HepG2 (cell line): ENCODE results near the gene PDCD10. TPM values are rescaled to one million over a fixed set of nuclear protein-coding genes. Genes with fewer than 3 reads are reported as not detected.

Source experiments
- ATAC-seq: fragments of 200-7000 bp; cut with Tn5 transposase; 3 replicates; pipeline ENCODE4 v1.9.1; 2020; ENCODE audit warnings: mild to moderate bottlenecking, moderate library complexity
- BruUV-seq: library from RNA; stranded (reverse); fragments of 400-500 nt; replicated peaks from 2 replicates; lab custom pipeline; 2021; lab: Mats Ljungman, UMichigan
- CTCF ChIA-PET: fragments of 300-600 bp; formaldehyde crosslinking; extraction: SDS; loops from one replicate; lab custom pipeline; 2021; ENCODE audit warnings: low total read pairs, inconsistent platforms, low intra/inter-chr PET ratio; lab: Yijun Ruan, JAX
- POLR2A ChIA-PET: fragments of 350-600 bp; sonication (Branson Sonifier 250); formaldehyde crosslinking; loops from one replicate; lab custom pipeline; 2020; ENCODE audit warnings: antibody characterized with exemption, inconsistent platforms; lab: Yijun Ruan, JAX
- DNase-seq: peaks from one replicate; pipeline ENCODE4 v3.0.0-alpha.2; 2015; ENCODE audit warnings: low spot score
- FAIRE-seq: peaks from 3 replicates; lab custom pipeline; 2011; peaks lifted over from hg19 to GRCh38; lab: Jason Lieb, UNC
- H2AFZ ChIP-seq: one replicate; pipeline ENCODE4 v1.6.1; 2011; ENCODE audit warnings: low read length, inconsistent platforms
- H3K27ac ChIP-seq: fragments of 300-600 bp; 3 replicates; pipeline ENCODE4 v1.8.0; 2011; ENCODE audit warnings: mixed run types, mild to moderate bottlenecking, mixed read lengths, low read length, inconsistent platforms; ENCODE audit not compliant: insufficient read depth; ENCODE audit errors: extremely low read length
- H3K27me3 ChIP-seq, 2 experiments: fragments of 200-600 bp in 1 of 2; 2 replicates in 1 of 2; 3 replicates in 1 of 2; pipeline versions ENCODE4 v1.6.0 to v1.8.0; 2011; ENCODE audit warnings: low read length in 2 of 2, mild to moderate bottlenecking in 2 of 2, moderate library complexity in 2 of 2, inconsistent platforms in 1 of 2; ENCODE audit not compliant: insufficient read depth in 2 of 2, control insufficient read depth in 1 of 2
- H3K36me3 ChIP-seq, 2 experiments: fragments of 200-600 bp in 1 of 2; replicated peaks in 1 of 2; 2 replicates in 1 of 2; 3 replicates in 1 of 2; pipeline versions ENCODE4 v1.5.1 to v1.8.0; 2011; ENCODE audit warnings: low read length in 2 of 2, inconsistent platforms in 1 of 2; ENCODE audit not compliant: insufficient read depth in 2 of 2, control insufficient read depth in 1 of 2
- H3K4me1 ChIP-seq: 2 replicates; pipeline ENCODE4 v1.5.1; 2012; ENCODE audit warnings: low read length, inconsistent platforms; ENCODE audit not compliant: insufficient read depth
- H3K4me2 ChIP-seq: 2 replicates; pipeline ENCODE4 v1.6.0; 2011; ENCODE audit warnings: low read depth, low read length, inconsistent platforms
- H3K4me3 ChIP-seq, 3 experiments: fragments of 200-600 bp in 1 of 3; sonication (generic), shearing (Covaris generic) in 1 of 3; replicated peaks in 1 of 3; 2 replicates each; pipeline ENCODE4 v1.5.1; 2011 to 2016; ENCODE audit warnings: low read length in 3 of 3, inconsistent platforms in 2 of 3, low read depth in 2 of 3, mild to moderate bottlenecking in 2 of 3, control low read depth in 1 of 3, mixed read lengths in 1 of 3; ENCODE audit not compliant: insufficient read depth in 1 of 3
- H3K79me2 ChIP-seq: one replicate; pipeline ENCODE4 v1.6.1; 2011; ENCODE audit warnings: low read length, inconsistent platforms; ENCODE audit not compliant: insufficient read depth
- H3K9ac ChIP-seq: 2 replicates; pipeline ENCODE4 v1.6.0; 2011; ENCODE audit warnings: mild to moderate bottlenecking, low read depth, low read length, inconsistent platforms; ENCODE audit not compliant: insufficient read depth
- H3K9me3 ChIP-seq: 2 replicates; pipeline ENCODE4 v1.5.1; 2012; ENCODE audit warnings: mild to moderate bottlenecking, low read length
- H4K20me1 ChIP-seq: 2 replicates; pipeline ENCODE4 v1.6.0; 2011; ENCODE audit warnings: inconsistent platforms, mild to moderate bottlenecking, low read length, moderate library complexity; ENCODE audit not compliant: insufficient read depth
- CAMTA2 ChIP-seq: sonication (generic); formaldehyde crosslinking; IDR thresholded peaks from 2 replicates; pipeline ENCODE4 v1.4.0; 2020; ENCODE audit warnings: mild to moderate bottlenecking, missing genetic modification reagents, borderline replicate concordance
- FOSL2 ChIP-seq: sonication (generic); formaldehyde crosslinking; IDR thresholded peaks from 2 replicates; pipeline ENCODE4 v1.4.0; 2020; ENCODE audit warnings: missing genetic modification reagents
- NRL ChIP-seq: sonication (generic); formaldehyde crosslinking; IDR thresholded peaks from 2 replicates; pipeline ENCODE4 v1.5.0; 2020; ENCODE audit warnings: missing genetic modification reagents, mild to moderate bottlenecking, moderate library complexity, borderline replicate concordance
- PCBP2 ChIP-seq: fragments of 200-400 bp; formaldehyde crosslinking; optimal IDR thresholded peaks from 2 replicates; pipeline ENCODE3; 2018; ENCODE audit warnings: low read length, low read depth; ENCODE audit not compliant: poor library complexity, severe bottlenecking
- PHF21A ChIP-seq: sonication (generic); formaldehyde crosslinking; IDR thresholded peaks from 2 replicates; pipeline ENCODE4 v1.5.0; 2020; ENCODE audit warnings: mild to moderate bottlenecking, missing genetic modification reagents
- RFXAP ChIP-seq: sonication (generic); formaldehyde crosslinking; IDR thresholded peaks from 2 replicates; pipeline ENCODE4 v1.4.0; 2020; ENCODE audit warnings: missing genetic modification reagents, borderline replicate concordance
- SAFB2 ChIP-seq: sonication (generic); formaldehyde crosslinking; IDR thresholded peaks from 2 replicates; pipeline ENCODE4 v1.5.1; 2020; ENCODE audit warnings: missing genetic modification reagents, low read depth, mild to moderate bottlenecking, borderline replicate concordance
- SOX5 ChIP-seq: IDR thresholded peaks from 2 replicates; pipeline ENCODE4 v1.6.1; 2016; ENCODE audit warnings: borderline replicate concordance
- ZFAT ChIP-seq: sonication (generic); formaldehyde crosslinking; conservative IDR thresholded peaks from 2 replicates; pipeline ENCODE4 v1.8.1; 2023; ENCODE audit warnings: missing genetic modification reagents, inconsistent platforms
- ZFP37 ChIP-seq: sonication (generic); formaldehyde crosslinking; IDR thresholded peaks from 2 replicates; pipeline ENCODE4 v1.4.0; 2020; ENCODE audit warnings: missing genetic modification reagents, borderline replicate concordance
- ZNF547 ChIP-seq: sonication (generic); formaldehyde crosslinking; IDR thresholded peaks from 2 replicates; pipeline ENCODE4 v1.5.1; 2020; ENCODE audit warnings: mild to moderate bottlenecking, missing genetic modification reagents
- ZNF550 ChIP-seq: sonication (generic); formaldehyde crosslinking; IDR thresholded peaks from 2 replicates; pipeline ENCODE4 v1.4.0; 2020; ENCODE audit warnings: mild to moderate bottlenecking, missing genetic modification reagents, borderline replicate concordance
- ZSCAN22 ChIP-seq: sonication (generic); formaldehyde crosslinking; IDR thresholded peaks from 2 replicates; pipeline ENCODE4 v1.4.0; 2020; ENCODE audit warnings: mild to moderate bottlenecking, missing genetic modification reagents
- WGBS: methylation state at CpG from one replicate; pipeline ENCODE4 v1.1.6; 2017; ENCODE audit warnings: low lambda C conversion rate; 5-methylcytosine and 5-hydroxymethylcytosine counted together
- in situ Hi-C: cut with HindIII; loops from 2 replicates; pipeline ENCODE4 v1.10.0; 2017; ENCODE audit warnings: low pct_unique_long_range_greater_than_20kb; ENCODE audit not compliant: extremely low pct_ligation_motif_present
- intact Hi-C: fragments of 100-400 bp; cut with micrococcal nuclease; formaldehyde crosslinking; loops from one replicate; pipeline ENCODE4 v1.10.0; 2022; ENCODE audit not compliant: unreplicated experiment
- polyA plus RNA-seq, 8 experiments: library from polyadenylated mRNA; depleted of rRNA in 3 of 8; stranded (reverse) in 7 of 8; unstranded in 1 of 8; fragments of >200 nt; fragmentation: Illumina TruSeq in 4 of 8; extraction: Trizol in 4 of 8; gene quantifications; 2 replicates each; pipeline versions ENCODE4 v1.2.1 to v1.2.3, GENCODE V29; 2011 to 2016; ENCODE audit warnings: low read depth in 4 of 8, missing spikeins in 1 of 8, mixed read lengths in 1 of 8; ENCODE audit not compliant: insufficient read depth in 1 of 8
- total RNA-seq, 5 experiments: library from RNA; depleted of rRNA; stranded (reverse); fragments of >200 nt; fragmentation: Illumina TruSeq; extraction: Trizol; gene quantifications; 2 replicates each; pipeline ENCODE4 v1.2.3, GENCODE V29; 2016; ENCODE audit warnings: low read depth in 1 of 5
- TF ChIP-seq, protein P1 (sequence below): IDR thresholded peaks from 2 replicates; pipeline ENCODE4 v1.4.0; 2020; ENCODE audit warnings: mild to moderate bottlenecking, missing genetic modification reagents
- TF ChIP-seq, protein P2 (sequence below): IDR thresholded peaks from 2 replicates; pipeline ENCODE4 v1.6.1; 2012; ENCODE audit warnings: low read depth, low read length, improper control_type of control experiment
- TF ChIP-seq, protein P3 (sequence below): fragments of 450-650 bp; IDR thresholded peaks from 2 replicates; pipeline ENCODE4 v1.6.1; 2017
- TF ChIP-seq, protein P4 (sequence below): sonication (generic); formaldehyde crosslinking; IDR thresholded peaks from 2 replicates; pipeline ENCODE4 v1.8.0; 2022; ENCODE audit warnings: missing genetic modification reagents, mild to moderate bottlenecking, borderline replicate concordance

The PDCD10 gene
- total and polyA plus RNA-seq, 2 of the 13 experiments (the other 11 are each of a cell fraction or from before 2014, with no cell fraction given): 48.5 to 53.9 TPM

GRCh38 chr3:167709690-167710089 is 25.0 kb downstream of the PDCD10 start:
- H3K4me3 ChIP-seq: no peak overlapping the region
- no peak overlapping the region for H3K27ac ChIP-seq
- intact Hi-C loops (no loop called here), in situ Hi-C loops (no loop called here)
- POLR2A ChIA-PET: interaction anchor here (2.0 kb wide), 1 partner anchor 26 kb away, joined by 4 read pairs; the partner anchor contains the start of gene SERPINI1
- H3K4me1 ChIP-seq: no peaks in the 10 kb centered on the region
- H3K9ac ChIP-seq: no peak overlapping the region
- no peaks in the 10 kb centered on the region for H3K9me3 ChIP-seq
- WGBS: 100% methylated on average over 3 of the region's 4 CpGs
- H3K4me2 ChIP-seq: no peak overlapping the region
- H2AFZ ChIP-seq: no peak overlapping the region
- H3K36me3 ChIP-seq: peaks cover 7 to 26% of the 10 kb centered on the region in 2 experiments
- CTCF ChIA-PET: no interaction called here
- TF ChIP-seq FOSL2 (CRISPR knock-in tag): no peak
- no peak for TF ChIP-seq SOX5 (CRISPR knock-in tag)
- TF ChIP-seq, protein P1, sequence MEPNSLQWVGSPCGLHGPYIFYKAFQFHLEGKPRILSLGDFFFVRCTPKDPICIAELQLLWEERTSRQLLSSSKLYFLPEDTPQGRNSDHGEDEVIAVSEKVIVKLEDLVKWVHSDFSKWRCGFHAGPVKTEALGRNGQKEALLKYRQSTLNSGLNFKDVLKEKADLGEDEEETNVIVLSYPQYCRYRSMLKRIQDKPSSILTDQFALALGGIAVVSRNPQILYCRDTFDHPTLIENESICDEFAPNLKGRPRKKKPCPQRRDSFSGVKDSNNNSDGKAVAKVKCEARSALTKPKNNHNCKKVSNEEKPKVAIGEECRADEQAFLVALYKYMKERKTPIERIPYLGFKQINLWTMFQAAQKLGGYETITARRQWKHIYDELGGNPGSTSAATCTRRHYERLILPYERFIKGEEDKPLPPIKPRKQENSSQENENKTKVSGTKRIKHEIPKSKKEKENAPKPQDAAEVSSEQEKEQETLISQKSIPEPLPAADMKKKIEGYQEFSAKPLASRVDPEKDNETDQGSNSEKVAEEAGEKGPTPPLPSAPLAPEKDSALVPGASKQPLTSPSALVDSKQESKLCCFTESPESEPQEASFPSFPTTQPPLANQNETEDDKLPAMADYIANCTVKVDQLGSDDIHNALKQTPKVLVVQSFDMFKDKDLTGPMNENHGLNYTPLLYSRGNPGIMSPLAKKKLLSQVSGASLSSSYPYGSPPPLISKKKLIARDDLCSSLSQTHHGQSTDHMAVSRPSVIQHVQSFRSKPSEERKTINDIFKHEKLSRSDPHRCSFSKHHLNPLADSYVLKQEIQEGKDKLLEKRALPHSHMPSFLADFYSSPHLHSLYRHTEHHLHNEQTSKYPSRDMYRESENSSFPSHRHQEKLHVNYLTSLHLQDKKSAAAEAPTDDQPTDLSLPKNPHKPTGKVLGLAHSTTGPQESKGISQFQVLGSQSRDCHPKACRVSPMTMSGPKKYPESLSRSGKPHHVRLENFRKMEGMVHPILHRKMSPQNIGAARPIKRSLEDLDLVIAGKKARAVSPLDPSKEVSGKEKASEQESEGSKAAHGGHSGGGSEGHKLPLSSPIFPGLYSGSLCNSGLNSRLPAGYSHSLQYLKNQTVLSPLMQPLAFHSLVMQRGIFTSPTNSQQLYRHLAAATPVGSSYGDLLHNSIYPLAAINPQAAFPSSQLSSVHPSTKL (CRISPR knock-in tag): no peak
- TF ChIP-seq ZSCAN22 (CRISPR knock-in tag): no peak
- TF ChIP-seq, protein P2, sequence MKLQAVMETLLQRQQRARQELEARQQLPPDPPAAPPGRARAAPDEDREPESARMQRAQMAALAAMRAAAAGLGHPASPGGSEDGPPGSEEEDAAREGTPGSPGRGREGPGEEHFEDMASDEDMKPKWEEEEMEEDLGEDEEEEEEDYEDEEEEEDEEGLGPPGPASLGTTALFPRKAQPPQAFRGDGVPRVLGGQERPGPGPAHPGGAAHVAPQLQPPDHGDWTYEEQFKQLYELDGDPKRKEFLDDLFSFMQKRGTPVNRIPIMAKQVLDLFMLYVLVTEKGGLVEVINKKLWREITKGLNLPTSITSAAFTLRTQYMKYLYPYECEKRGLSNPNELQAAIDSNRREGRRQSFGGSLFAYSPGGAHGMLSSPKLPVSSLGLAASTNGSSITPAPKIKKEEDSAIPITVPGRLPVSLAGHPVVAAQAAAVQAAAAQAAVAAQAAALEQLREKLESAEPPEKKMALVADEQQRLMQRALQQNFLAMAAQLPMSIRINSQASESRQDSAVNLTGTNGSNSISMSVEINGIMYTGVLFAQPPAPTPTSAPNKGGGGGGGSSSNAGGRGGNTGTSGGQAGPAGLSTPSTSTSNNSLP: no peak
- TF ChIP-seq RFXAP (CRISPR knock-in tag): no peak
- no peak for TF ChIP-seq ZFAT
- no peak for TF ChIP-seq SAFB2 (CRISPR knock-in tag)
- no peak for TF ChIP-seq CAMTA2 (CRISPR knock-in tag)
- TF ChIP-seq ZNF547 (CRISPR knock-in tag): no peak
- TF ChIP-seq, protein P3, sequence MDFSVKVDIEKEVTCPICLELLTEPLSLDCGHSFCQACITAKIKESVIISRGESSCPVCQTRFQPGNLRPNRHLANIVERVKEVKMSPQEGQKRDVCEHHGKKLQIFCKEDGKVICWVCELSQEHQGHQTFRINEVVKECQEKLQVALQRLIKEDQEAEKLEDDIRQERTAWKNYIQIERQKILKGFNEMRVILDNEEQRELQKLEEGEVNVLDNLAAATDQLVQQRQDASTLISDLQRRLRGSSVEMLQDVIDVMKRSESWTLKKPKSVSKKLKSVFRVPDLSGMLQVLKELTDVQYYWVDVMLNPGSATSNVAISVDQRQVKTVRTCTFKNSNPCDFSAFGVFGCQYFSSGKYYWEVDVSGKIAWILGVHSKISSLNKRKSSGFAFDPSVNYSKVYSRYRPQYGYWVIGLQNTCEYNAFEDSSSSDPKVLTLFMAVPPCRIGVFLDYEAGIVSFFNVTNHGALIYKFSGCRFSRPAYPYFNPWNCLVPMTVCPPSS: no peak
- no peak for TF ChIP-seq PHF21A (CRISPR knock-in tag)
- no peak for TF ChIP-seq PCBP2
- TF ChIP-seq, protein P4, sequence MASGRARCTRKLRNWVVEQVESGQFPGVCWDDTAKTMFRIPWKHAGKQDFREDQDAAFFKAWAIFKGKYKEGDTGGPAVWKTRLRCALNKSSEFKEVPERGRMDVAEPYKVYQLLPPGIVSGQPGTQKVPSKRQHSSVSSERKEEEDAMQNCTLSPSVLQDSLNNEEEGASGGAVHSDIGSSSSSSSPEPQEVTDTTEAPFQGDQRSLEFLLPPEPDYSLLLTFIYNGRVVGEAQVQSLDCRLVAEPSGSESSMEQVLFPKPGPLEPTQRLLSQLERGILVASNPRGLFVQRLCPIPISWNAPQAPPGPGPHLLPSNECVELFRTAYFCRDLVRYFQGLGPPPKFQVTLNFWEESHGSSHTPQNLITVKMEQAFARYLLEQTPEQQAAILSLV: no peak
- TF ChIP-seq ZFP37 (CRISPR knock-in tag): no peak
- no peak for TF ChIP-seq ZNF550 (CRISPR knock-in tag)
- TF ChIP-seq NRL (CRISPR knock-in tag): no peak
- H3K79me2 ChIP-seq: peaks cover 37% of the 10 kb centered on the region
- no TSS peak for BruUV-seq
- ATAC-seq: no peak
- 0 out of 2 replicates have a peak, but pooled peaks cover 4% of the 10 kb centered on the region for H4K20me1 ChIP-seq
- no peaks in the 10 kb centered on the region for H3K27me3 ChIP-seq
- no peak for FAIRE-seq
- no peak for DNase-seq
